Left kidney (tissue), 2 donors: ENCODE measurements around the gene PIK3IP1. TPM values are rescaled to one million over a fixed set of nuclear protein-coding genes. Genes with fewer than 3 reads are reported as not detected.

Experiments used
- DNase-seq: peaks from one replicate; pipeline ENCODE4 v3.0.0-alpha.2; 2013
- polyA plus RNA-seq: library from polyadenylated mRNA; unstranded; fragments of 120-200 nt; gene quantifications from one replicate; pipeline ENCODE4 v1.2.1, GENCODE V29; 2013; ENCODE audit not compliant: insufficient read length

The PIK3IP1 gene
- polyA plus RNA-seq, 1 donor: 10.6 TPM

GRCh38 chr22:31279821-31280505, 12.3 kb downstream of the PIK3IP1 start:
- no peak for DNase-seq

GRCh38 chr22:31279327-31279669, 13.0 kb downstream of the PIK3IP1 start:
- no peak for DNase-seq

GRCh38 chr22:31278626-31279326, 13.5 kb downstream of the PIK3IP1 start:
- no peak for DNase-seq

- DNase-seq: no peak
Observed at GRCh38 chr22:31278151-31278621, 14.1 kb downstream of the PIK3IP1 start.

- DNase-seq: no peak
Observed at GRCh38 chr22:31277741-31278140, 14.5 kb downstream of the PIK3IP1 start.

DNA sequence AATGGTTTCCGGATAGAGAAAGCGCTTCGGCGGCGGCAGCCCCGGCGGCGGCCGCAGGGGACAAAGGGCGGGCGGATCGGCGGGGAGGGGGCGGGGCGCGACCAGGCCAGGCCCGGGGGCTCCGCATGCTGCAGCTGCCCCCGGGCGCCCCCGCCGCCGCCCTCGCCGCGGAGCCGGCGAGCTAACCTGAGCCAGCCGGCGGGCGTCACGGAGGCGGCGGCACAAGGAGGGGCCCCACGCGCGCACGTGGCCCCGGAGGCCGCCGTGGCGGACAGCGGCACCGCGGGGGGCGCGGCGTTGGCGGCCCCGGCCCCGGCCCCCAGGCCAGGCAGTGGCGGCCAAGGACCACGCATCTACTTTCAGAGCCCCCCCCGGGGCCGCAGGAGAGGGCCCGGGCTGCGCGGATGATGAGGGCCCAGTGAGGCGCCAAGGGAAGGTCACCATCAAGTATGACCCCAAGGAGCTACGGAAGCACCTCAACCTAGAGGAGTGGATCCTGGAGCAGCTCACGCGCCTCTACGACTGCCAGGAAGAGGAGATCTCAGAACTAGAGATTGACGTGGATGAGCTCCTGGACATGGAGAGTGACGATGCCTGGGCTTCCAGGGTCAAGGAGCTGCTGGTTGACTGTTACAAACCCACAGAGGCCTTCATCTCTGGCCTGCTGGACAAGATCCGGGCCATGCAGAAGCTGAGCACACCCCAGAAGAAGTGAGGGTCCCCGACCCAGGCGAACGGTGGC, 15.7 kb downstream of the PIK3IP1 start:
- no peak for DNase-seq

DNA sequence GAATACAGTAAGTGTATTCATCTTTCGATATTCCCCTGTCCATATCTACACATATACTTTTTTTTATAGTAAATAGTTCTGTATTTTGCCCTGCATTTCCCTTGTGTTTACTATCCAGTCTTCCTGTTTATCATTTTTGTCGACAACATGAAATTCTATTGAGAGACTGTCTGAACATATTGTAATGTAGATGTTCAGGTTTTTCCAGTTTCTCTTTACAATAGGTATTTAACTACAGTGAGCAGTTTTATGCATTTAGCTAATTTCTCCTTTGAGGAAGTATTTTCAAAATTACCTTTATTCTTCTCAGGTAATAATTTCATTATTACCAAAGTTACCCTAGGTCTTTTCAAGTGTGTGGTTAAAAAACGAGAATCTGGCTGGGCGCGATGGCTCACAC, 16.7 kb downstream of the PIK3IP1 start:
- no peak for DNase-seq

- no peak for DNase-seq
Observed at GRCh38 chr22:31275018-31275417, 17.3 kb downstream of the PIK3IP1 start.

DNA sequence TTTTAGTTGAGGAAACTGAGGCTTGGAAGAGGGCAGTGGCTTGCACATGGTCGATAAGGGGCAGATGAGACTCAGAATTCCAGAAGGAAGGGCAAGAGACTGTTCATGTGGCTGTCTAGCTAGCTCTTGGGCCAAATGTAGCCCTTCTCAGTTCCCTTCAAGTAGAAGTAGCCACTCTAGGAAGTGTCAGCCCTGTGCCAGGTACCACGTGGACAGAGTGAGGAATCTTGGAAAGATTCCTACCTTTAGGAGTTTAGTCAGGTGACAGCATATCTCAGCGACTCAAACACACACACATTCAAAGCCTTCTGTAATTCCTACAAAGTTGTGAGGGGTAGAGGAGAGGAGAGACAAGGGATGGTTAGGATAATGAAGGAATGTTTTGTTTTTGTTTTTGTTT, 18.3 kb downstream of the PIK3IP1 start:
- DNase-seq: no peak

GRCh38 chr22:31272522-31273446, 19.5 kb downstream of the PIK3IP1 start:
- peak; percentile 73 for DNase-seq

DNA sequence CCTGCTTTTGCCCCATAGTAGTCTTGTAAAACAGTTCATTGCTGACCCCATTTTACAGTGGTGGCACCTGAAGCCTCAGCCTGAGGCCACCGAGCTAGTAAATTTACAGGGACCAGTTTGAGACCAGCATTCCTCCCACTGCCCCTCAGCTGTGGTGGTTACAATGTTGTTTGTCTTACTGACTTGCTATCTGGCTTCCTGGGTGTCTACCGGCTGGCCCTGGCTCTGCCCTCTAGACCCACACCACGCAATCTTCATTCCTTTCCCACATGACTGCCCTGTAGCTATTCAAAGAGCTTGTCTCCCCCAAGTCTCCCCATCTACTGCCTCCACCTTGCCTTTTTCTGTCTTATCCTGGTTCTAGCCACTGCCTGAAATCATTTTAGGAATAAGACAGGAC, 20.8 kb downstream of the PIK3IP1 start:
- DNase-seq: peak; percentile 41

- DNase-seq: no peak
Observed at GRCh38 chr22:31271026-31271425, 21.3 kb downstream of the PIK3IP1 start.

DNA sequence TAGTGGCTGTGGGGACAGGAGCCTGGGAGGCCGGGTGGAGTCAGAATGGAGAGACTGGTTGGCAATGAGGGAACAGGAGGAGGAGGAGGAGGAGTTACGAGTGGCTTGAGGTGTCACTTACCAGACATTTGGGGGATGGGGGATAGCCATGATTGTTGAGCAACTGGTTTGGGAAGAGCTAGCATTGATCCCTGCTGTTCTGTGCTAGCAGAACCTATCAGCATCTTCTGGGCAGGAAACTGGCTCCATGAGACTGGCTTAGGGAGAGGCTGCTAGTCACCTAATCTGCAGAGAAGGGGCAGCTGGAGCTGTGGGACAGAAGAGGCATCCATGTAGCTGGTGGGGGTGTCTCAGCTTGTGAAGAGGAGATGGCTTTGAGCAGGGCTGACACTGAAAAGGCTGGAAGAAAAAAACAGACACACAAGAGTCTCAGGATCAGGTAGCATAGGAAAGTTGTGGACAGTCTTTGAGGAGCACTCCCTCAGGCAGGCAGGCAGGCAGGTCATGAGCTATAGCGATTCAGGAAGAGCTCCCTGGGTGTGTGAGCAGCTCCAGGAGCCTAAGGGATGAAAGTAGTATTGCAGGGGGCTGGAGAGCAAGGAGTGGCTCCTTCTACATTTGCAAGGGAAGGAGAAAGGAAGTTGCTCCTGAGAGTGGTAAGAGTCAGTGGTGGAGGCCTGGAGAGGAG, 22.3 kb downstream of the PIK3IP1 start:
- no peak for DNase-seq

GRCh38 chr22:31268281-31268680, 24.0 kb downstream of the PIK3IP1 start:
- DNase-seq: no peak

DNA sequence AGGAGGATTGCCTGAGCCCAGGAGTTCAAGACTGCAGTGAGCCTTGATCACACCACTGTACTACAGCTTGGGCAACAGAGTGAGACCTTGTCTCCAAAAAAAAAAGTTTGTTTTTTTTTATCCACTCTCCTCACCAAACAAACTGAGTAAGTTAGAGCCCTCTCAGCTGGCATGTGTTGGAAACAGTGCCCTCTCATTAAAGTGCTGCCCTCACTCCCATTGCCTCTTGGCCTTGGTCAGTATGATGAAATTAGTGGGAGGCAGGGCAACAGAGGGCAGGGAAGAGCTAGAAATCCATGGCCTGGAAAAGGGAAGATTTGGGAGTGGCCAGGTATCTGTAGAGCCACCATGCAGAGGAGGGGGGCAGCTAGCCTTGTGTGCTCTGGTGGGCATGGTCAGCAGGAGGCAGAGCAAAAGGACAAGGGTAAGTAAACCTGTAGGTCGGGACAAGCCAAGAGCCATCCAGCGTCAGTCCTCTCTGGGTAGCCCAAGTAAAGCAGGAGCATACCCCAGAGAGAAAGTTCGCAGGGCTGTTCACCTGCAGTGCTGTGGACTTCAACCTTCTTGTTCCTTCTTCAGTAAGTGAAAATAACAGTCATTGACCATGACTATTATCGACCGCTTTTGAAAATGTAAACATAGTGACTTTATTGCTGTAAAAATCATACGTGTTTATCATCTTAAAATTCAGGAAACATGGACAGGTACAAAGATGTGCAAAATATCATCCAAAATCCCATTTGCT, 28.2 kb downstream of the PIK3IP1 start:
- DNase-seq: no peak

DNA sequence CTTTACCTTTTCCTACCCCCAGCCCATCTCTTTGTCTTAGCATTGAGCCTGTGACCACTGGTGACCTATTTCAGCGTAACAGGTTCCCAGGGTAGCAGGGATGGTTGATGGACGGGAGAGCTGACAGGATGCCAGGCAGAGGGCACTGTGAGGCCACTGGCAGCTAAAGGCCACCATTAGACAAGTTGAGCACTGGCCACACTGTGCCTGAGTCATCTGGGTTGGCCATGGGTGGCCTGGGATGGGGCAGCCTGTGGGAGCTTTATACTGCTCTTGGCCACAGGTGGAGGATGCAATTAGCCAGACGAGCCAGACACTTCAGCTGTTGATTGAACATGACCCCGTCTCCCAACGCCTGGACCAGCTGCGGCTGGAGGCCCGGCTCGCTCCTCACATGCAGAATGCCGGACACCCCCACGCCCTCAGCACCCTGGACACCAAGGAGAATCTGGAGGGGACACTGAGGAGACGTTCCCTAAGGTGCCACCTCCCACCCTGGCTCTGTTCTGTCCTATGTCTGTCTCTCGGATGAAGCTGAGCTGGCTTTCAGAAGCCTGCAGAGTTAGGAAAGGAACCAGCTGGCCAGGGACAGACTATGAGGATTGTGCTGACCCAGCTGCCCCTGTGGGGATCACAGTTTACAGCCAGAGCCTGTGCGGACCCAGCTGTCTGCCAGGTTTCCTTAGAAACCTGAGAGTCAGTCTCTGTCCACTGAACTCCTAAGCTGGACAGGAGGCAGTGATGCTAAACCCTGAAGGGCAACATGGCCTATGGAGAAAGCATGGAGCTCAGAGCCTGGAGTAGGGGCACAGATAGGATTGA, 29.8 kb downstream of the PIK3IP1 start:
- DNase-seq: no peak

- DNase-seq: no peak
Observed at GRCh38 chr22:31260474-31260856, 31.8 kb downstream of the PIK3IP1 start.

- DNase-seq: no peak
Observed at GRCh38 chr22:31259798-31260473, 32.4 kb downstream of the PIK3IP1 start.

GRCh38 chr22:31253949-31254348, 38.3 kb downstream of the PIK3IP1 start:
- DNase-seq: no peak
